Right atrium auricular region (tissue), 2 donors: ENCODE data around the gene DMRT1. TPM values are rescaled to one million over a fixed set of nuclear protein-coding genes. Genes with fewer than 3 reads are reported as not detected.

Experiments
- DNase-seq: peaks from one replicate; pipeline ENCODE4 v3.0.0-alpha.2; 2019; ENCODE audit warnings: low spot score
- H3K27ac ChIP-seq, 2 donors: fragments of 200-600 bp; sonication (generic); 1 replicate in 1 of 2; 2 replicates in 1 of 2; pipeline ENCODE4 v1.5.1; 2016 to 2019
- H3K27me3 ChIP-seq, 2 donors: fragments of 200-600 bp; sonication (generic); one replicate each; pipeline versions ENCODE4 v1.5.1 to v1.6.0; 2017 to 2019
- H3K36me3 ChIP-seq: fragments of 200-600 bp; sonication (generic); one replicate; pipeline ENCODE4 v1.5.1; 2016
- H3K4me1 ChIP-seq, 2 donors: fragments of 200-600 bp; sonication (generic); one replicate each; pipeline versions ENCODE4 v1.5.1 to v1.6.0; 2017 to 2019
- H3K4me3 ChIP-seq, 2 donors: fragments of 200-600 bp; sonication (generic); 1 replicate in 1 of 2; 2 replicates in 1 of 2; pipeline ENCODE4 v1.5.1; 2017 to 2019; ENCODE audit warnings: mild to moderate bottlenecking in 1 of 2, moderate library complexity in 1 of 2
- H3K9me3 ChIP-seq, 2 donors: fragments of 200-600 bp; sonication (generic); one replicate each; pipeline ENCODE4 v1.5.1; 2019
- CTCF ChIP-seq, 2 donors: fragments of 200-600 bp; sonication (generic); IDR thresholded peaks; one replicate each; pipeline ENCODE4 v1.5.1; 2019; ENCODE audit warnings: antibody characterized with exemption in 2 of 2
- total RNA-seq, 2 donors: library from RNA; depleted of rRNA; stranded (reverse); fragments of >200 nt; gene quantifications; one replicate each; pipeline ENCODE4 v1.1.0, GENCODE V29; 2016

Gene DMRT1
- total RNA-seq, 2 donors from 2014 or later = not detected

- Histone ChIP-seq H3K27me3 (peaks cover 51 to 79% of the 10 kb centered on the region in 2 donors), H3K9me3 (no peaks in the 10 kb centered on the region), H3K4me1 (peaks cover 0 to 30% of the 10 kb centered on the region in 2 donors), H3K36me3 (no peaks in the 10 kb centered on the region), H3K27ac (no peak within 1 kb of the TSS), H3K4me3 (peak within 1 kb of the TSS in 1 of 2 donors; percentile 20)
- TF ChIP-seq CTCF (IDR thresholded peaks at IDR 0.05) = no peak
- DNase-seq = no peak
Observed at GRCh38 chr9:976258-976942, 134.9 kb downstream of the DMRT1 start, which contains the start of gene DMRT3. DMRT3 (plus strand) TSS chr9:976655; CDS start chr9:977002, 347 bp downstream.

- Histone ChIP-seq H3K4me3 (peak overlapping the region in 1 of 2 donors; percentile 20), H3K4me1 (peaks cover 0 to 22% of the 10 kb centered on the region in 2 donors), H3K27ac (no peak overlapping the region), H3K36me3 (no peaks in the 10 kb centered on the region), H3K9me3 (no peaks in the 10 kb centered on the region), H3K27me3 (peaks cover 45 to 72% of the 10 kb centered on the region in 2 donors)
- TF ChIP-seq CTCF (IDR thresholded peaks at IDR 0.05) = no peak
- no peak for DNase-seq
Observed at GRCh38 chr9:976943-977837, 135.7 kb downstream of the DMRT1 start.

- Histone ChIP-seq H3K27ac (no peak overlapping the region), H3K4me3 (no peak overlapping the region), H3K27me3 (peaks cover 36 to 62% of the 10 kb centered on the region in 2 donors), H3K36me3 (no peaks in the 10 kb centered on the region), H3K9me3 (no peaks in the 10 kb centered on the region), H3K4me1 (peaks cover 0 to 13% of the 10 kb centered on the region in 2 donors)
- DNase-seq = no peak
- no peak for TF ChIP-seq CTCF (IDR thresholded peaks at IDR 0.05)
Observed at GRCh38 chr9:977838-978830, 136.6 kb downstream of the DMRT1 start.

GRCh38 chr9:979983-980382 is 138.5 kb downstream of the DMRT1 start:
- Histone ChIP-seq H3K9me3 (no peaks in the 10 kb centered on the region), H3K36me3 (no peaks in the 10 kb centered on the region), H3K4me3 (no peak overlapping the region), H3K27ac (no peak overlapping the region), H3K4me1 (peaks cover 0 to 12% of the 10 kb centered on the region in 2 donors), H3K27me3 (peaks cover 24 to 44% of the 10 kb centered on the region in 2 donors)
- no peak for DNase-seq
- no peak for TF ChIP-seq CTCF (IDR thresholded peaks at IDR 0.05)

GRCh38 chr9:980640-981039 is 139.1 kb downstream of the DMRT1 start:
- Histone ChIP-seq H3K27me3 (peaks cover 17 to 37% of the 10 kb centered on the region in 2 donors), H3K4me3 (no peak overlapping the region), H3K36me3 (no peaks in the 10 kb centered on the region), H3K9me3 (no peaks in the 10 kb centered on the region), H3K27ac (no peak overlapping the region), H3K4me1 (peaks cover 0 to 12% of the 10 kb centered on the region in 2 donors)
- no peak for TF ChIP-seq CTCF (IDR thresholded peaks at IDR 0.05)
- DNase-seq = no peak
